Measurements from ENCODE around the gene CCDC187.

CCDC187 gene

DNA sequence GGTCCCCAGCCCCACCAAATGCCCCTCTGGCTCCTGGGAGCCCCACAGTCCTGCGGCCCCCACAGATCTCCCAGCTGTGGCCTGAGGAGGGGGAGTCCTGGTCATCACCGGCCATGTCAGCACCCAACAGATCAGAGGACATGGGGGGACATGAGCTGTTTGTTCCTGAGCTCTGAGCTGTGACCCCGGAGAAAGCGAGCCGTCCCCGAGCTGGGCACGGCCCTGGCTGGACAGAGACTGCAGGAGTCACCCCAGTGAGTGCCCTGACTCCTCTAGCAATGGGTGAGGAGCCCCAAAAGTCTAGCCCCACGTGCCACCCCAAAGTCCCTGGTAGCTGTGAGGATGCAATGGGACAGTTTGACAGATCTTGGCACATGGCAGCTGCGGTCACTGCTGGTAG, 25.7 kb downstream of the CCDC187 start:
- H3K4me3 ChIP-seq (replicated peaks; ENCODE audit: low read depth, low read length): no peak overlapping the region
- TF ChIP-seq, protein P1, sequence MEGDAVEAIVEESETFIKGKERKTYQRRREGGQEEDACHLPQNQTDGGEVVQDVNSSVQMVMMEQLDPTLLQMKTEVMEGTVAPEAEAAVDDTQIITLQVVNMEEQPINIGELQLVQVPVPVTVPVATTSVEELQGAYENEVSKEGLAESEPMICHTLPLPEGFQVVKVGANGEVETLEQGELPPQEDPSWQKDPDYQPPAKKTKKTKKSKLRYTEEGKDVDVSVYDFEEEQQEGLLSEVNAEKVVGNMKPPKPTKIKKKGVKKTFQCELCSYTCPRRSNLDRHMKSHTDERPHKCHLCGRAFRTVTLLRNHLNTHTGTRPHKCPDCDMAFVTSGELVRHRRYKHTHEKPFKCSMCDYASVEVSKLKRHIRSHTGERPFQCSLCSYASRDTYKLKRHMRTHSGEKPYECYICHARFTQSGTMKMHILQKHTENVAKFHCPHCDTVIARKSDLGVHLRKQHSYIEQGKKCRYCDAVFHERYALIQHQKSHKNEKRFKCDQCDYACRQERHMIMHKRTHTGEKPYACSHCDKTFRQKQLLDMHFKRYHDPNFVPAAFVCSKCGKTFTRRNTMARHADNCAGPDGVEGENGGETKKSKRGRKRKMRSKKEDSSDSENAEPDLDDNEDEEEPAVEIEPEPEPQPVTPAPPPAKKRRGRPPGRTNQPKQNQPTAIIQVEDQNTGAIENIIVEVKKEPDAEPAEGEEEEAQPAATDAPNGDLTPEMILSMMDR (IDR thresholded peaks at IDR 0.05; ENCODE audit: low read depth, low read length, missing control alignments): no peak
- no peak for DNase-seq (ENCODE audit: extremely low read depth, low read depth)

DNA sequence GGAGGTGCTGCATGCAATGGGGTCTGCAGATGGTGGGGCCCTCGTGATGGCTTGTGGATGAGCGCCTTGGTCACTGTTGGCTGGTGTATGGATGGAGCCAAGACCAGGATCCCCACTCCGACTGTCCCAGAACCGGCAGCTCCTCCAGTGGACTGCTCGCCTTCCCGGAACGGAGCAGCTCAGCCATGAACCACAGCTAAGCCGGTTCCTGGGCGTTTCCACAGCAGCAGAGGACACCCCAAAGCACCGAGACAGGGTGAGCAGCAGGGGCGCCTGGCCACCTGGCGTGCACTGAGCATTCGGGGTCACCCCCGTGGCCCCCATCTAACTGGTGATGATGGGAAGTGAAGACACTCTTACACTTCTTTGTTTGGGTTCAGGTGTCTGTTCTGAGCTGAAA, 26.1 kb downstream of the CCDC187 start:
- H3K4me3 ChIP-seq (replicated peaks; ENCODE audit: low read depth, low read length): no peak overlapping the region
- DNase-seq (ENCODE audit: extremely low read depth, low read depth): no peak
- TF ChIP-seq, protein P1 (IDR thresholded peaks at IDR 0.05; ENCODE audit: low read depth, low read length, missing control alignments): no peak

DNA sequence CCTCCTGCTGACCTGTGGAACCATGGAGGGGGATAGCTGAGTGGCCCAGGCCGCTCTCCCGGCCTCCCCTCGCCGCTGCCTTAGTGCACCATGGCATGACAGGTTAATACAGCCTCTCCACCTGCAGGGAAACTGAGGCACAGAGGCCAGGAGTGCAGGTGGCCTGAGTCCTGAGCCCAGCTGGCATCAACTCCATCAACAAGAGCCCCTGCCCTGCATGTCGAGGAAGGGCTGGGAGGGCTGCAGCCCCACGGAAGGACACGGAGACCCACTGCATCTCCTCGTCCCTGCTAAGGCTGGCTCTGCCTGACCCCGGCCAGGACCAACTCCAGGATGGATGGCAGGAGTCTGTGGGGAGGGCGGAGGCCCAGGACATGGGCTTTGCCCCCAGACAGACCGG, 27.2 kb downstream of the CCDC187 start:
- no peak overlapping the region for H3K4me3 ChIP-seq (replicated peaks; ENCODE audit: low read depth, low read length)
- DNase-seq (ENCODE audit: extremely low read depth, low read depth): no peak

DNA sequence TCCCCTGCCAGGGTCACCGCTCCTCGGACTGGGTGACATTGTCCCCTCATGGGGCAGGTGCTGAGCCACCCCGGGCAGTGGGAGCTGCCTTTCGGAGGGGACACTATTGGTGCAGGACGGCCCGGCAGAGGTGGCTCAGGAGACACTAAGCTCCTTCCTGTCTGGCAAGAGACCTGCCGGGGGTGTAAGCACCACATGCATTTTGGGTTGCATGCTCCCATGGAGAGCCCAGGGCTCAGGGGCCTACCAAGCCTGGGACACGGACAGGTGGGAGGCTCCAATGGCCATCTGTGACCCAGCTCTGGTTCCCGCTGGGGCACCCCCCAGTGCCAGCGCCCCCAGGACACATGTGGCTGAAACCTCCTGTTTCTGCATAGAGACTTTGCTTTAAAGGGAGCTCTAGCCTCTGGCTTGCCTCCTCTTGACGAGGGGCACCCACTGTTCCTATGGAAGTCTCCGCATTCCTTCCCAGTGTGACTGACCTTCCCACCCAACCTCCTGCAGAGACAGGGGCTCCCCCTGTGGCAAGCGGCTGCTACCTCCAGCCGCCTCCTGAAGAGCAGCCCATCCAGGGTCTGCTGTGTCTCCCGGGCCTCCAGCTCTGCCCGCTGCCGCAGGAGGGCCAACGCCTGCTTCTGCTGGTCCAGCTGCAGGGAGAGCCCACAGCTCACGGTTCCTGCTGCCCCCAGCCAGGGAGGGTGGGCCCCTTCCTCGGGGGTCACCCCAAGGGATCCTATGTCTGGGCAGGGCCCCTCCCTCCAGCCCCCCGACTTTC, 28.1 kb downstream of the CCDC187 start:
- DNase-seq (ENCODE audit: extremely low read depth, low read depth): no peak
- H3K4me3 ChIP-seq (replicated peaks; ENCODE audit: low read depth, low read length): no peak overlapping the region
- TF ChIP-seq, protein P1 (IDR thresholded peaks at IDR 0.05; ENCODE audit: low read depth, low read length, missing control alignments): no peak

More for the DNA sequence above, 27.2 kb downstream of the CCDC187 start:
- TF ChIP-seq, protein P1 (IDR thresholded peaks at IDR 0.05; ENCODE audit: low read depth, low read length, missing control alignments): no peak

DNA sequence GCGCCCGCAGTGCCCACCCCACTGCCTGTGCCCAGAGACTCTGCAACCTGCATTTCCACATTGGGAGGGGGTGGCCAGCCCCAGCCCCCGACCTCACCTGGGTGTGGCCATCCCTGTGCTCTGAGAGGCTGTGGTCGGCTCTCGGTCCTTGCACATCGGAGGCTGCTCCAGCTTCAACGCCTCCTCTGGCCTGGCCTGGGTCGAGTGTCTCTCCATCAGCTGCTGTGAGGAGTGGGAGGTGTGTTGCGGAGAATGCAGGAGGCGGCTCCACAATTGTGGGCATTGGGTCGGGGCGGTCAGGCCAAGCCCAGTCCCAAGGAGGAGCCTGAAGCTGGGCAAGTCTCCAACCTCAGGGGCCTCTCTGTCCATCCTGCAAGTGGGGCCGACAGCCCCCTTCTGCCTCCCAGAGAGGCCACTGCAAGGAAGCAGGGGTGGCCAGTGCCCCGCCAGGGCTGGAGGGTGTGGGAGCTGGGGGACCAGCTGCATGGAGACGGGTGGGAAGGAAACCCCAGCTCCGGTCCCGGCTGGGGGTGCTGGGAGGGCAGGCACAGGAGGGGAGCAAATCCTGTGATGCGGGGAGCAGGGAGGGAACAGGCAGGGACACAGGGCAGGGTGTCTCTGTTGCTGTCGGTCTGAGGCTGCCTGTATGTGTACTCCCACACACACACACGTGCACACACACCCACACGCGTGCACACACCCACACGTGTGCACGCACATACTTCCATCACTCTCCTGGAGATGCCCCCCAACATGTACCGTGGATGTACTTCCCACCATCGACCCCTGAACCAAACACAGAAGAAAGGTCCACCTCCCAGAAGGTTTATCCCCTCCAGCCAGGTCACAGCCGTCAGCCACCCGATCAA, 28.9 kb downstream of the CCDC187 start:
- DNase-seq (ENCODE audit: extremely low read depth, low read depth): no peak
- no peak overlapping the region for H3K4me3 ChIP-seq (replicated peaks; ENCODE audit: low read depth, low read length)
- TF ChIP-seq, protein P1 (IDR thresholded peaks at IDR 0.05; ENCODE audit: low read depth, low read length, missing control alignments): no peak

DNA sequence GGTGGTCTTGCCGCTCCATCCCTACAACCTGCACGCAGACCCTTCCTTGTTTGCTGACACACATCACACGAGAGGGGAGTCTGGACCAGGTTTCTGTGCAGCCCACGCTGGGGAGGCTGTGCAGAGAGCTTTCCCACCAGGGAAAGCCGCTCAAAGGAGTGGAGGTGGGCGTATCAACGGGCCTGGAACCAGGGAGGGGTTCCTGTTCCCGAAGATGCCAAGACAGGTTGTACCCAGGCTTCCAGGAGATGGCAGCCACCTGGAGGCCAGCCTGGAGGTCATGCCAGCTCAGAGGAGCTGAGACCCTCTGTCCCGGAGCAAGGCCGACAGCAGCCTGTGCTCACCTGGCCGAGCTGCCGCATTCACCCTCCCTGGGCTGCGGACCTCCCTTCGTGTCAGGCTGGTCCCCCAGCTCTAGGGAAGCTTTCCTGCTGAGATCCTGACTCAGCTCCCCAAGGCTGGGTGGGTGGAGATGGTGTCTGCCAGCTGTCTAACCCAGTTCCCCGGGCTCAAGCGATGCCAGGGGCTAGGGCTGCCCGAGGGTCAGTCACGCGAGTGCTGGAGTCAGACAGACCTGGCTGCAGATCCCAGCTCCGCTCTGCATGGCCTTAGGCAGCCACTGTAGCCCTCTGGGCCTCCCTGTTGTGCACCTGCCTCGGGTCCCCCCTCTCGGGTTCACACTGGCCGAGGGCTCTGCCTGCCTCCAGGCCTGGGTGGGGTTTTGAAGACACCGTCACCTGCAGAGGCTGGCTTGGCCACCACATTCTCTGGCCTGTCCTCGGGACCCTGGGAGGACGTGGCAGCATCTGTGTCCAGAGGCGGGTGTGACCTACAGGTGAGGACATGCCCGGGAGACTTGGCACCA, 29.7 kb downstream of the CCDC187 start:
- no peak overlapping the region for H3K4me3 ChIP-seq (replicated peaks; ENCODE audit: low read depth, low read length)
- DNase-seq (ENCODE audit: extremely low read depth, low read depth): no peak
- TF ChIP-seq, protein P1 (IDR thresholded peaks at IDR 0.05; ENCODE audit: low read depth, low read length, missing control alignments): no peak

Data from HFF-Myc (cell line).